HG02970 (cell line): ENCODE measurements around the gene UBE2J2.

Experiments
- ATAC-seq: cut with Tn5 transposase; IDR thresholded peaks from one replicate; pipeline ENCODE4 v1.9.1; 2021; ENCODE audit warnings: mild to moderate bottlenecking, moderate library complexity, moderate number of reproducible peaks; ENCODE audit not compliant: unreplicated experiment, low FRiP score

Gene UBE2J2

DNA sequence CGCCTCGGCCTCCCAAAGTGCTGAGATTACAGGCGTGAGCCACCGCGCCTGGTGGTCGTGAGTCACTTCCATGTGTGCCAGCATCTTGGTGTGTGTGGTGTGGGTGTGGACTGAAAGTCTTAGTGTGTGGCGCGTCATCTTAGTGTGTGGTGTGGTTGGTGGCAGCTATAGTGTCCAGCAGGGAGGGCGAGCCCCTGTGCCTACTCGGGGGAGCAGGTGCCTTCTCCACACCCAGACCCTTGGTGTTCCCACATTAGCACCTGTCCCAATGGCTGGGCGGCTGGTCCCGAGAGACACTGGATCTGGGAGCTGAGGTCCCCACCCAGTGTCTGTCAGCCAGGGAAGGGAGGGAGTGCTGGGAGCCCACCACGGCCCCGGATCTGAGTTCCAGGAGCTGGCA is 9.3 kb upstream of the UBE2J2 start:
- no peak for ATAC-seq

DNA sequence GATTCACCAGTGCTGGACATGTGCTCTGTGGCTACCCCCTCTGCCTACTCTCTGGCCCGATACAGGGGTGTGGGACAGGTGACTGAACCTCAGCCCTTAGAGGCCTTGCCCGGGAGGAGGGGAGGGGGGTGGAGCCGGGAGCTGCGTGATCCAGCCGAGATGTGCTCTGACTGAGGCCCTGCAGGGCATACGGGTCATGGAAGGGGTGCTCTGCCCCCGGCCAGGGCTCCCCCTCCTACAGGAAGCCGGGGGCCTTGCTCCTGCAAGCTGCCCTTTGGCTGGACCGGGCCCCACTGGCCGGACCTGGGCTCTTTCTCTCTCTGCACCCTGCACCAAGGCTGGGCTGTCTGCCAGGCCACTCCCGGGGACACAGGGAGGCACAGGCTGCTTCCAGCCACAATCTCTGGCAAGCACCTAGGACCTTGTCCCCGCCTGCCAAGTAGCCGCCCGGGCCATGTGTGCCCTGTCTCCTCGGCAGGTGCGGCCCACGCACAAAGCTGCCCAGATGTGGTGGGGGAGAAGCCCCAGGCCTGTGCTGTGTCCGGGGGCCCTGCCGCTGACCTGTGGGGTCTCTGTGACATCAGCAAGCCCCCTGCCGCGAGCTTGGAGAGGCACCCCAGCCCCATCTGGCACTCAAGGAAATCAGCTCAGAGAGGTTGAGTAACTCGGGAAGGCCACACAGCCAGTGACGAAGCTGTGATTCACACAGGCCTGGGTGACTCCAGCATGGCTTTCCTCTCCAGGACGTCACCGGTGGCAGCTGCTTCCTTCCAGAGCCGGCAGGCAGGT is 8.1 kb upstream of the UBE2J2 start:
- ATAC-seq: no peak

DNA sequence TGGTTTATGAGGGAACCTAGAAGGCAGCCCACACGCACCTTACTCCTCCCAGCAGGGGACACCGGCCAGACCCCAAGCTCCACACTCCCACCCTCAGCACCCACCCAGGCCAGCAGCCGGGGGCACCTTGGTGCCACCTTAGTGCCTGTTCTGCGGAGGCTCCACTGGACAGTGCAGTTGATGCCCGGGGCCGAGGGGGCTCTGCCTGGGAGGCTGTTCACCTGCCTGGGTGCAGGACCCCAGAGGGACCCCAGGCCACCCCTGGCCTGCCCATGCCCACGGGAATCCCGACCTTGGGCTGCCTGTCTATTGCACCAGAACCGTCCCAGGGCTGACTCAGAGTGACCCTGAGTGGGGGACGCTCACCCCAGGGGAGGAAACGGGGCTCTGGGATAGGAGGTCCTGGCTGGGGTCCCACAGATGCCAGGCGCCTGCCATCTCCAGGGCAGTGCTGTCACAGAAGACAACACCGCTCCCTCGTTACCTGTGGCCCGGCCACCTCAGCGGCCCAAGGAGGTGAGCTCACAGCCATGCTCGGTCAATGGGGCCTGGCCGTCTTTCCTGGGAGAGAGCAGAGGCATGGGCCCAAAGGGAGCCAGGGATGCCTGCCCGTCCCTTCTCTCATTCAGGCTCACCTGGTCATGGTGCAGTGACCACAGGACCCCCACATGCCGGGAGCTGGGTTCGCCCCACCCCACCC is 7.3 kb upstream of the UBE2J2 start:
- ATAC-seq: no peak

DNA sequence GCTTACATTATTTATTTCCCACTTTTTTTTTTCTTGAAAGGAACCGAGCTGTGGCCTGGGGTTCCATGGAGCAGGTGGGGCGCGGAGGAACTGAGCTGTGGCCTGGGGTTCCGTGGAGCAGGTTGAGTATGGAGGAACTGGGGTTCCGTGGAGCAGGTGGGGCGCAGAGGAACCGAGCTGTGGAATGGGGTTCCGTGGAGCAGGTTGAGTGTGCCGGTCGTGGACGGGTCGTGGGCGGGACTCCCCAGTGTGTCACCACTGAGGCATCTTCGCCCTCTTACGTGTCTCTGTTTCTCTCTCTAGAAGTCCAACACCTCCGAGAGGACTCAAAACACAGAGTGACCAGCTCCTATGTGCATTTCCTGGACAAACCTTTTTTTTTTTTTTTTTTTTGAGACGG is 5.4 kb upstream of the UBE2J2 start:
- ATAC-seq: no peak

DNA sequence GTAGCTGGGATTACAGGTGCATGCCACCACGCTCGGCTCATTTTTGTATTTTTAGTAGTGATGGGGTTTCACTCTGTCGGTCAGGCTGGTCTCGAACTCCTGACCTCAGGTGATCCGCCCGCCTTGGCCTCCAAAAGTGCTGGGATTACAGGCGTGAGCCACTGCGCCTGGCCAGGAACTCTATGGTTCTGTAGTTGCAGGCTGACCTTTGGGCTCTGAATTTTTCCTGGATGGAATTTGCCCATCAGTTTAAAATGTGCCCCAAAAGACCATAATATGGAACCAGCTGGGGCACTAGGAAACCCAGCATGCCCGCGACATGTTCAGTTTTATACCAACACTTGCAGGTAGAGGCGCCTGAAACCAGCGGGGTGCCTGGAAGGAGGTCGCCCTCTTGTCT is 5.0 kb upstream of the UBE2J2 start:
- ATAC-seq: no peak

- ATAC-seq: no peak
Measured at GRCh38 chr1:1275836-1276235, 2.2 kb upstream of the UBE2J2 start.

- ATAC-seq: no peak
Measured at GRCh38 chr1:1274931-1275431, 1.3 kb upstream of the UBE2J2 start.

- ATAC-seq: peak; percentile 26
Measured at GRCh38 chr1:1274299-1274930, 761 bp upstream of the UBE2J2 start.

DNA sequence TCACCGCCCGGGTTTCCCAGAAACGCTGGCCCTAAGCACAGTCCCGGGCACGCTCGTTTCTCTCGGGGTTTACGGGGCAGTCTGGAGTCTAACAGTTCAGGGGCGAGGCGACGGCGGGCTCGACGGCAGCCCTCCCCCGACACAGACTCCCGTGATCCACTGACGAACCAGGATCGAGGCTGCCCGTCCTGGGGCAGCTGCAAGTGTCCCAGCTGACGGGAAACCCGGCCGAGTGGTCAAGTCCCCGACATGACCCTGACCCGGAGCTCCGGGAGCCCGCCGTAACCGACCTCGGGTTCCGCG is 494 bp downstream of the UBE2J2 start:
- ATAC-seq: peak; percentile 2

DNA sequence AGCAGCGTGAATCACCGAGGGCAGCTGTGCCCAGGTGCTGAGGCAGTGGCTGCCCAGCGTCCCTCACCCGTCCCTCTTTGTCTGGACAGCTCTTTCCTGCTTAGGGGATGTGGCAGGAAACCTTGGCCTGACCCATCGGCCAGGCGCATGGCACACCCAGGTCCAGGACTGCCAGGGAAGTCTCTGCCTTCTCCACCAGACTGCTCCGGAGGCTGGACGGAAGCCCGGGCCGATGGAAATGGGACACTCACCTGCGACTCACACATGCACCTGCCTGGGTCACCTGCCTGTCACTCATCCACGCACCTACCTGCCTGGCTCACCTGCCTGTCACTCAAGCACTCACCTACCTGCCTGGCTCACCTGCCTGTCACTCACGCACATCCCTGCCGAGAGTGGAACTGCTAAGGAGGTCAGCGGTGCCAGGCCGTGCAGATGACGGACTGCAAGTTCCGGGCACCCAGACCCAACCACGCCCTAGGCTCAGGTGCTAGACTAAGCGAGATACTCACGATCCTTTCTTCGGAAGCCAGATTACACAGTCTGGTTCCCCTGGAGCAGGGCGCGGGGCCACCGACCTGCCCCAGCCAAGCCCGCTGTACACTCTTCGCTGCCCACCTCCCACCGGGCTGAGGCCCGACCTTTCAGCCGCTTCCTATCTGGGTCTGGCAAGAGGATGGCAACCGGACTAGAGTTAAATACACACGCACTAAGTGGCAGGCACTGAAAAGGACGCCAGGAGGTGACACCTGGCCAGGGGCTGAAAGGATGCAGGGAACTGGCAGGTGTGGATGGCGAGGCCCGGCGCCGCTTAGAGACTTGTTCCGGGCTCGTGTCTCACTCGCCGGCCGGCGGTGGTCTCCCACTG is 1.1 kb downstream of the UBE2J2 start:
- no peak for ATAC-seq

DNA sequence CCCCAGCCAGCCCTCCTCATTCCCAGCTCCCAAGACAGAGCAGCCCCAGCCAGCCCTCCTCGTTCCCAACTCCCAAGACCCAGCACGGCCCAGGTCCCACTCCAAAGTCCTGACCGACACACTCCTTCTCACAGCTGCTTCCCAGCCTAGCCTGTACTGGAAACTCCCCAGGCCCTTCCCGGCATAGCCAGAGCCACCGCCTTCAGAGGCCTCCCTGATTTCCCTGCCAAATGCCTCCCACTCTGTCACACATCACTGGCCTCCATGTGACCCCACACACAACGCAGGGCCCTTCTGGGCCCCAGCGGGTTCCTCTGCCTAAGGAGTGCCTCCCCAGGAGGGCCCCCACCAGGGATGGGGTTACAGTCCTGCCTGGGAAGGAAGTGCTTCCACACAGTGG is 2.8 kb downstream of the UBE2J2 start:
- no peak for ATAC-seq

DNA sequence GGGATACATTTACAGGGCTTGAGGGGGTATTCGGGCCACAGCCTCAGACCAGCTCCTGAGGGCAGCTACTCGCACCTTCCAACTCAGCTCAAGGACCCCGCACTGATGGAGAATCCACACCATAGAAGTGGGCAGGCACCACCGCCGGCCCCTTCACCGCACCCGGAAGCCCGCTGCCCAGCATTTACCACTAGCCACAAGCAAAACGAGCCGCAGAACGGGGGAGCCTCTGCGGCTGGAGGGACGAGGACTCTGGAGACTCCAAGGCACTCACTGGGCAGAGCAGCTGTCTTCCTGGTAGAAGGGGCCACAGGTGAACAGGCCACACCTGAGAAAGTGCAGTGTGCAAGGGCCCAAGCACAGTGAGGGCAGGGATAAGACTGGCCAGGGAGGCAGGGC is 5.4 kb downstream of the UBE2J2 start:
- ATAC-seq: no peak

GRCh38 chr1:1267488-1268283 is 6.0 kb downstream of the UBE2J2 start:
- ATAC-seq: no peak

- no peak for ATAC-seq
Measured at GRCh38 chr1:1264868-1265272, 8.8 kb downstream of the UBE2J2 start.

GRCh38 chr1:1264026-1264425 is 9.6 kb downstream of the UBE2J2 start:
- no peak for ATAC-seq

DNA sequence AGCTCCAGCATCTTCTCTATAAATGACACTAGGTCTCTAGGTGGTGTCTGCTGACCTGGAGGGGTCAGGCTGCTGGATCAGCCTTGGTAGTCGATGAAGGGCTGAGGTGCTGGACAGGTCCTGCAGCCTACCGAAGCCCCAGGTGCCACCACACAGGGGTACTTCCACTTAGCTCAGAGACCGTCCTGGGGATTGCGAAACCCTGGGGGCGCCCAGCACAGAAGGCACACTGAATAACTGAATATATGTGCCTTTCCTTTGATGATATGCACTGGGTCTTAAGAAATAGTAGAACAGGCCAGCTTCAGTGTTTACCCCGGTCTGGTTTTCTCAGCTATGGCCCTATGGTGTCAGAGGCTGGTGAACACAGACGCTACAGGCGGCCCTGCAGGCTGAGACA is 10.9 kb downstream of the UBE2J2 start:
- ATAC-seq: no peak

DNA sequence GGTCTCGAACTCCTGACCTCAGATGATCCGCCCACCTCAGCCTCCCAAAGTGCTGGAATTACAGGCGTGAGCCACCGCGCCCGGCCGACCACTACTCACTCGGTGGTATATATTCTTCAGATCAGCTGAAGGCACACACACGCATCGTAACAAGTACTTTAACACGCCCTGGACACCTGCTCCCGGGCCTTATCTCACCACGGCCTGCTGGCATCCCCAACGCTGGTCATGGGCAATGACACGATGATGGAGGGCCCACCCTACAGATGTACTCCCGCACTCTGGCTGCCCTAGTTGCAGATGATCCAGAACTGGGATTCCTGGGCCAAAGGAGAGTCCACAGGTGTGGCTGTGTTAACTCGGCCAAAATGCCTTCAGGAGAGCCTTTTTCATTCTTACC is 11.6 kb downstream of the UBE2J2 start:
- ATAC-seq: no peak

DNA sequence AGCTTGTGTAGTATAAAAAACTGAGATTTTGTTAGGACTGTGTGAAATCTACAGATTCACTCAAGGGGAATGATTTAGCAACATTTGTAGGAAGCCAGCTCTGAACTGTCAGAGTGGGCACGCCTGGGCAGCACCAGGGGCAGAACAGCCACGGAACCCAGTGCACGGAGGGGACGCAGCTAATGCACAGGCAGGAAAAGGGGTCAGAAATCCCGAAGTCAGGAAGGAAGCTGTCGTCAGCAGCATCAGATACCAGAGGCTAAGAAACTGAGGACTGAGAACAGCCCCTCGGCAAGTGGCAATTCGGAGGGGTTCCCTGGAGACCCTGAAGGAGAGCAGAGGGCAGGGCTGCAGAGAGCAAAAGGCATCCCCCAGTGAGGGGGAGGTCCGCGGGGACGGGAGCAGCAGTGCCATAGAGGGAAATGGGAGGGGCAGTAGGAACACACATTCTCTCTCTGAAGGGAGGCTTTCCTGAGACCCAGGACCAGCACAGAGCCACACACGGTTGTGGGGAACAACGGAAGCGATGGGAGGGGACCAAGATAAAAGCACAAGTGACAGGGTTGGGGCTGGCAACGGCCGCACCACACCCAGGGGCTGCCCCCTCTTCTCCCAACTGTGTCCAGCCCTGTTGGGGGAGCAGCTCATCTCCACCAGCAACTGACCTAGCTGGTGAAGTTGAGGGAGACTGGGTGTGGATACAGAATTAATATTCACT is 12.7 kb downstream of the UBE2J2 start:
- no peak for ATAC-seq

DNA sequence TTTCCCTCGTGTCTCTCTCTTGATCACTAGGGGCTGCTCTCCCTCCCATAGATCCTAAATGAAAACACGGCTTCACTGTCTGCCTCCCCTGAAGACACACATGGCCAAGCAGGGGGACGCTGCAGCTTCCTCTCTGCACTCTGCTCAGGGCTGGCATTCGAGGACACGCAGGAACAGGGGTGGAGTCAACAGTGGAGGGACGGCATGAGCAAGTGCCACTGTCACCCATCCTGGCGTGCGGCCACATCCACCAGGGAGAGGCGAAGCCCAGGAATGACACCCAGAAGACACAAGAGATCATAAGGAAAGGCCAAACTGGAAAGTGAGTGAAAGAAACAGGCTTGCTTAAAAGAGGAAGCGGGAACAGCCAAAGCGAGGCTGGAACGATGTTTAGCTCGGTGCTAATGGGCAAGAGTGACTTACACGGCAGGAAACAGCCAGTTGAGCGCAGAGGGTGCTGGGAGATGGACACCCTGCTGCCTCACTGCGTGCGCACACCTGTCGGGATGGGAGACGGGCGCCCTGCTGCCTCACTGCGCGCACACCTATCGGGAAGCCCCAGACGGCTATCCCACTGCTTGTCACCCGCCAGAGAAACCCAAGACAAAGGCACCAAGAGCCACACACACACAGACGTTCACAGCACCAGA is 13.6 kb downstream of the UBE2J2 start:
- no peak for ATAC-seq
